Embryonic facial prominence (tissue), 1 donor: ENCODE measurements around the gene WNK1.
"Not testable (repeated sequence)": the region's sequence is repeated elsewhere in the genome, so short reads cannot be mapped to it uniquely, and the experiment has no call there.

ENCODE experiments used
- DNase-seq: peaks from one replicate; pipeline ENCODE4 v3.0.0-alpha.2; 2016; ENCODE audit errors: extremely low spot score

Gene WNK1

DNA sequence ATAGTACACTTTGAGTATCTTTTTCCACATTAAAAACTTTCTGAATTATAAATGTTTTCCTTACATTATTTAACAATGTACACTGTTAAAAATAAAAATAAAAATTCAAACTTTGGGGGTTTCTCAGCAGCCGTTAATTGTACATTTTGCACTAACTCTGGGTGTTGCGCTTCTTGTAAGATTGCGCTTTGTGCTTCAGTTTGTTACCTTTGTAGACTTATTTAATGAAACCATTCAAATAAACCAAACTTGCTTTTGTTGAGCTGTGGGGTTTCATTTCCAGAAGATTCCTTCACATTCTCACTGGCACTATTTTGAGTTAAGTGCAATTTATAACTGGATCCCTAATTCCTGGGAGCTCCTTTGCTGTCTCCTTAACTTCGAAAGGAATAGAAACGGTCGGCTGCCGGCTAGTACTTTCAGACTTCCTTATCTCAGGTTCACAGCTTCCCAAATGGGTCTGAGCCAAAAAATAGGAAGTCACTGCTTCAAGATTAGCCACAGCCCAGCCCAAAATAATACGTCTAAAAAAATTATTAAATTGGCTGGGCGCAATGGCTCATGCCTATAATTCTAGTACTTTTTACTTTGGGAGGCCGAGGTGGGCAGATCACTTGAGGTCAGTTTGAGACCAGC lies 158.9 kb downstream of the WNK1 start:
- no peak for DNase-seq

DNA sequence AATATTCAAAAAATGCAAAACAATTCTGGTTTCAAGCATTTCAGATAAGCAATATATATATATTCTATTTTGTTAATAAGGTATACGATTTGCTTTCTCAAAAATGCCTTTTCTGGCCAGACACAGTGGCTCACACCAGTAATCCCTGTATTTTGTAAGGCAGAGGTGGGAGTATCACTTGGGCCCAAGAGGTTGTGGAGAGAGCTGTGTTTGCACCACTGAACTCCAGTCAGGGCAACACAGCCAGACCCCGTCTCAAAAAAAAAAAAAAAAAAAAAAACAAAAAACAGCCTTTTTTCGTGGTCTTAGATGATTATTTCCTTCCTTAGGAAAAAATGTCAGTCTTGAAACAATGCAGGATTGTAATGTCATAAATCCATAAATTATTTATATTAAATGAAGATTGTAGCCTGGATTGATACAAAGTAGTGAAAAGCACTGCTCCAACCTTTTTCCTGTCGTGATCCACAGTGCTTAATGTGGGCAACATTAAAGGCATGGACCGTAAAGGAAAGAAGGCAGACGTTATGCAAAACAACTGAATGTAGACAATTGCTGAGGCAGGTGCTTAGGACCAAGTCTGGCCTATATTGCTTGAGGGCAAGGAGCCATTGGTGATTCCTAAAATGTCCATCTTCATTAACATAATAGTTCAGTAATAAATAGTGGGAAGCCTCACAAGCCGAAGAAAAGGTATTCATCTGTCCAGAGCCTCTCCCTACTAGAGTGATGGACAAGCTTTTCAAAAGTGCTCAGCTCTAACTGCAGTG lies 160.3 kb downstream of the WNK1 start:
- DNase-seq = no peak

DNA sequence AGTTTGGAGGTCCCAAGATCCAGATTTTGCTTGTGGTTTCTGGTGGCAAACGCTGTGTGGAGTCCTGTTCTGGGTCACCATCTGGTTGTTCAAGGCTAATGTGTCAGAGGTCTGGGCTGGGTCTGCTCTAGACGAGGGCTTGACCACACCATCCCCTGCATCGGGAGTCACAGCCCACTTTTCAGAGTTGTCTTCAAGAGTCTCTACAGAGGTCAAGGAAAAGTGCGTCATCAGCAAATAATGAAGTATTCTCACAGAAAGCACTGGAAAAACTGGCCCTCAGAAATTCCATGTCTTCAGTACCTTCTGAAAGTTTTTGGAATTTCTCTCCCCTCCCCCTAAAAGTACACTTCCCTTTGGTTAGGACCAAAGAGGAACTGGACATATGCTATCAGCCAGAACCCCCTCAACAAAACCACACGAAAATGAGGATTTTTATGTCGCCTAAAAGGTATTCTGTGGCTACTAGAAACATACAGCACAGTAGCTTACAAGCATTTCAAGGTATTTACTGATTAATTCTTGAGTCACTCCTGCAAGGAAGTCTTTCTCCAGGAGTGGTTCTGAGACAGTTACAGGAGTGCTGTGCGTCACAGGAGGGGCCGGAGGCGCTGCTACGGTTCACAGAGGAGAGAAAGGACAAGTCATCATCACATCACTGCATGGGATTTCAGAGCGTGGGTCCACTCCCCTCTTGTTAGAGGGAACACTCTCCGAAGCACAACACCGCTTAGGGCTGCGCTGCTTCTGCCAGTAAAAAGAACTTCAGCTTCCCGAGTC lies 161.7 kb downstream of the WNK1 start:
- no peak for DNase-seq

DNA sequence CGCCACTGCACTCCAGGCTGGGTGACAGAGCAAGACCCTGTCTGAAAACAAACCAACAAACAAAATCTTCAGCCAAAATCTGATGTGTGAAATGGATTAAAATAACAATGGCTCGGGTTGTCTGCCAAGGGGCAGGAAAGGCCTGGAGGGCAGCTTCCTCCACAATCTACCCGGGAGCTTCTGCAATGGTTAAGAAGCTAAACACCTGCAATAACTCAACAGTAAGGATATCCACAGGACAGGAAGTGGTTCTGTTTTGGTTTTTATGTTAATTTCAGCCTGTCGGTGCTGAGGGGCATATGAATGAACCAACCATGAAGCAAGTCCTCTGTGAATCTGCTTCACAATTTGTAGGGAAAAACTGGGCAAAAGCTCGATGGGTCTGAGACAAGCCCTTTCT lies 162.7 kb downstream of the WNK1 start:
- no peak for DNase-seq

DNA sequence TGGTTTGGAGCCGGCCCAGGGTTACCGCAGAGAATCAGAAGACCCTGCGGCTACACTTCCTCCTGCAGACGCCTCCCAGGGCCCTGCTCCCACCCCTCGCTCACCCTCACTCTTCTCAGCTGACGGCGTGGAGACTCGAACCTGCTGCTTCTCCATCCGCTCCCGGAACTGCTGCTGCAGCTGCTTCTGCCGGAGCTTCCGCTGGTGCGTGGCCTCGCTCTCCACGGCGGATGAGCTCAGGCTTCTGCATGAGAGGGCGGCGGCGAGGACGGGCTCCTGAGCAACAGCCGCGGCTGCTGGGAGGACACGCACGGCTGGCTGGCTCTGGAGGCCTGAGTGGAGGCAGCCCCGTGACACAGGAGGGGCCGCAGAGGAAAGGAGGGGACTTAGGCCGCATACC lies 163.9 kb downstream of the WNK1 start:
- DNase-seq = no peak

DNA sequence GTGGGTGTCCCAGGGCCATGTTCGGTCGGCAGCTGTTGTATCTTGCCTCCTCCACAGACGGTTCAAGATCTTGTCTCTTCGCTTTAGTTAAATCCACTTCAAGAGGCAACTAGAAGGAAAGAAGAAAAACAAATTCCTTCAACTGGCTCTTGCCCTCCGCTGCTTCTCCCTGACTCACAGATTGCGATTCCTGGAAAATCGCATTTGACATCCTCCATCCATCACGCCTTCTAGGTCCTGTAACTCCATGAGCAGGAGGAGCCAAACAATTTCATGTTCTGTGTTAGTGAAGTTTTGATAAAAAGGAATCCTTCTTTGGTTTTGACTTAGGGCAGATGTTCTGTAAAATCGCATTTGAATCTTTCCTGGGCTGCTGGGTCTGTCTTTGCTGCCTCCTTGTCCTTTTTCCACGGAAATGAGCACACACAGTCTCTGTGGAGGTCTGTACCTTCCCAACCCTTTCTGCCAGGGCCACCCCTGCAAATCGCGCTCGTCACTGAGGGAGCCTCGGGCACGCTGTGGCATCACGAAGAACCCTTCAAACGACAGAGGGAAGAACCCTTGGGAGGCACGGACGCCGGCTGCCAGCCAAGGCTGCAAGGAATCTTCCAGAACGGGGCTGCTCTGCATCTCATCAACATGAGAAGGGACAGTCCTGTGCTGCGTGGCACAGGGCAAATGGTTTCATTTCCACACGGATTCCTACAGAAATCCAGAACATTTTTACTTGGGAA lies 164.5 kb downstream of the WNK1 start:
- no peak for DNase-seq

DNA sequence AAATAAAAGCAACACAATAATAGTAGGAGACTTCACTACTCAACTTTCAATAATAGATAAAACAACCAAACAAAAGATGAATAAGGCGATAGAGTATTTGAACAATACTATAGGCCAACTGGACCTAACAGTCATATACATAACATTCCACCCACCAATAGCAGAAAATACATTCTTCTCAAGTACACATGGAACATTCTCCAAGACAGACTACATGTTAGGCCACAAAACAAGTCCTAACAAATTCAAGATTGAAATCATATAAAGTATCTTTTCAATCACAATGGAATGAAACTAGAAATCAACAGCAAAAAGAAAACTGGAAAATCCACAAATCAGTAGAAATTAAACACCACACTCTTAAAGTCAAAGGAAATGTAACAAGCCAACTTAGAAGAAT lies 168.3 kb downstream of the WNK1 start:
- no peak for DNase-seq

DNA sequence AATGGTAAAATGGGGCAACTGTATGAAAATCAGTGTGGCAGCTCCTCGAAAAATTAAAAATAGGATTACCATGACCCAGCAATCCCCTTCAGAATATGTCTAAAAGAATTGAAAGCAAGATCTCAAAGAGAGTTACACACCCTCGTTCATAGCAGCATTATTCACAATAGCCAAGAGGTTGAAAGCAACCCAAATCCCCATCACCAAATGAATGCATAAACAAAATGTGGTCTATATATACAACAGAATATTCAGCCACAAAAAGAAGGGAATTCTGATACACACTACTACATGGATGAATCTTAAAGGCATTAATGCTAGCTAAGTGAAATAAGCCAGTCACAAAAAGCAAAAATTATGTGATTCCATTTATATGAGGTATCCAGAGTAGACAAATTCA lies 169.9 kb downstream of the WNK1 start:
- no peak for DNase-seq

DNA sequence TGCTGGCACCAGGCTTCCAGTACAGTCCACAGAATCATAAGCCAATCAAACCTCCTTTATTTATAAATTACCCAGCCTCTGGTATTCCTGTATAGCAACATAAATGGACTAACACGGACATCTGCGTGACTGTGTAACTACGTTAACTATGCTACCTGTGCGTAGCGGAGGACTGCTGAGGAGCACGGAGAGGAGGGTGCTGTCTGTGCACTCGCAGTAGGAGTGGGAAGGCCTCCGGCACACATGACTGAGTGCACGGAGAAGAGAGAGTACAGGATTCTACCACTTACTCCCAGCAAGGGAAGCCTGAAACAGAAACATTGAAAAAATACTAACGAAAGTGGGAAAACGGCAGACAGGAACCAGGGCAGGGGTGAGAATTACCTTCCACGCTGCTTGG lies 174.3 kb downstream of the WNK1 start:
- DNase-seq = no peak

DNA sequence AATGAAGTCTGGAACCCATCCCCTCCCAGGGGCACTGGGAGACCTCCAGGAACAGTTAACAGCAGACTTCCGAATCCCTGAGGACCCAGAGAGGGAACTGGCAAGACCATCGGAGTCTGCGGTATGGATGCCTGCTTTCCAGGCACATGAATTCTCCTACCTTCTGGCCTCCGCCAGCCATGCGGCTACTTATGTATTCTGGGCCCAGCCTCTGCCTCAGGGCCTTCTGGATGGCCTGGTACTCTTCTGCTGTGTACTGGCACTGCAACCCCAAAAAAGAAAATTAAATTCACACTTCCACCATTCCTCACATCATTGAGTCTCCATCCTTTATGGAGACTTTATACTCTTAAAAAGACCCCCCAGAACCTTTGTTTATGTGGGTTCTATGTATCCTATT lies 178.7 kb downstream of the WNK1 start:
- DNase-seq = no peak

DNA sequence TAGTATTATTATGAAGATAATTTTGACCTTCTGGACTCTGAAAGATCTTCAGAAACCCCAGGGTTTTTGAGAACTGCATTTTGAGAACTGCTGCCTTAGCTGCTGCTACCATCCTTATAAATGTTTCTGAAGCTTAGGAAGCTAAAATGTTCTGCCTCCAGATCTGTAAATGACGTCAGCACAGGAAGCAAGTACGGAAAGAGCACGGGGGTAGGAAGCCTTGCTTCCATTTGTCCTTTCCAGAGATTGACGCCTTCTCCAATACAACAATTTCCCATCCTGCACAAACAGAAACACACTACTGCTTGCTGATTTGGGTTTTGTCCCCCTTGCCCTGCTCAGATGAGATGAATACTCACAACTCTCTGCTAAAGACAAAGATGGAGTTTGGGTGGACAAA lies 179.2 kb downstream of the WNK1 start:
- no peak for DNase-seq

DNA sequence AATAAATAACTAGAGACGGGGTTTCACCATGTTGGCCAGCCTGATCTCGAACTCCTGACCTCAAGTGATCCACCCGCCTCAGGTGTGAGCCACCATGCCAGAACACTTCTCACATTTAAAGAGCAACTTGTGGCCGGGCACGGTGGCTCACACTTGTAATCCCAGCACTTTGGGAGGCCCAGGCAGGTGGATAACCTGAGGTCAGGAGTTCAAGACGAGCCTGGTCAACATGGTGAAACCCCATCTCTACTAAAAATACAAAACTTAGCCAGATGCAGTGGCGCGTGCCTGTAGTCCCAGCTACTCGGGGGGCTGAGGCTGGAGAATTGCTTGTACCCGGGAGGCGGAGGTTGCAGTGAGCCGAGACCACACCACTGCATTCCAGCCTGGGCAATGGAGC lies 183.5 kb downstream of the WNK1 start:
- DNase-seq = not testable (repeated sequence)

DNA sequence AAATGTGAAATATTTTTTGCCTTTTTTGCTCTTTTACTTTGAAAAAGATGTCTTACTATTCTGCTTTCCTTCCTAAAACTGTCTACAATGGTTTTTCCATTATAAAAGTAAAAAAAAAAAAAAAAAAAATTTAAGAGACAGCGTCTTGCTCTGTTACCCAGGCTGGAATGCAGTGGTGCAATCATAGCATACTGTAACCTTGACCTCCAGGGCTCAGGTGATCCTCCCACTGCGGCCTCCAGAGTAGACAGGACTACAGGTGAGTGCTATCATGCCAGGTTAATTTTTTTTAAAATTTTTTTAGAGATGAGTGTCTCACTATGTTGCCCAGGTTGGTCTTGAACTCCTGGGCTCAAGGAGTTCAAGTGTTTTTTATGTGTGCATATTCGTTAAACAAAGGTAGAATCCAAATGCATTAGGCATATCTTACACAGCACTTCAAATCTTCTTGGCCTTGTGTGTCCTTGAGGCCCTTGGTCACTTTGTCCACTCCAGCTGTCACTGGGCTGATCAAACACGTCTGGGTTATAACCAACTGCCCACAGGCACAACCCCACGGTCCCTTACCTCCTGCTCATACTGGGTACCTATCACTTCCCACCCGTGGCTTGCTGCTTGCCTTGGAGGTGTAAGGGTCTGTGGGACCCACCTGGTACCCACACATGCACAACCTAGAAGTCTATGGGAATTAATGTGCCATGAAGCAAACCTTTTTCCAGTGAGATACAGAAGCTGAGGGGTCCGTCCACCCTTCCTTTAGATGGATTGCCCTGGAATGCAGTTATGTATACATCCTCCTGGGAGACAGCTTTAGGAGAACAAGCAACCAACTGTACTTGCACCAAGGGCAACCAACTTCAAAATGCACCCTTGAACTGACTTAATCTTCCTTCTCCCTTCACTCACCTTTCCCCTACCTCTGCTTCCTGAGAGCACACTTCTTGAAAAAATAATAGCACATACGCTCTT lies 184.3 kb downstream of the WNK1 start:
- DNase-seq = no peak

DNA sequence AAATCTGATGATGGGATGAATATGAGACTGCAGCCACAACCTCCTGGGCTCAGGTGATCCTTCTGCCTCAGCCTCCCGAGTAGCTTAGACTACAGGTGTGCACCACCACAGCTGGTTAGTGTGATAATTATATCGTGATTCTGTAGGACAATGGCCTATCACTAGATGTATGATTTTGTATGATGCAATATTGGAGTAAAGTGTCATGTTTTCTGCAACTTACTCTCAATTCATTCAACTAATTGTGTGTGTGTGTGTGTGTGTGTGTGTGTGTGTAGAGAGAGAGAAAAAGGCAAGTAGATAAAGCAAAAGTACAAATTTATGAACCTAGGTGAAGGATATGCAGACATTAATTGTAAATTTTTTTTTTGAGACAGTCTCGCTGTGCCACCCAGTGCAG lies 186.4 kb downstream of the WNK1 start:
- no peak for DNase-seq

DNA sequence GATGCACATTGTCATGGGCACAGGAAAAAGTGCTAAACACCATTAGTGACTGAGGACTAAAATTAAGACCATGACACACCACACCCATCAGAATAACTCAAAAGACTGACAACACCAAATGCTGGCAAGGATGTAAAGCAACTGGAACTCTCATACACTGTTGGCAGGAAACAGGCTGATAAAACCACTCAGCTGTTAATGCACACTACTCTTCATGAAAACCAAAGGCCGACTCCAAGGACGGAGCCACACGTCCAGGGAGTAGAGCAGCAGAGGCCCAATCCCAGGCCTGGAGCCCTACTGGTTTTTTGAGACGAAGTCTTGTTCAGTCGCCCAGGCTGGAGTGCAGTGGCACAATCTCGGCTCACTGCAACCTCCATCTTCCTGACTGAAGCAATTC lies 190.7 kb downstream of the WNK1 start:
- no peak for DNase-seq

DNA sequence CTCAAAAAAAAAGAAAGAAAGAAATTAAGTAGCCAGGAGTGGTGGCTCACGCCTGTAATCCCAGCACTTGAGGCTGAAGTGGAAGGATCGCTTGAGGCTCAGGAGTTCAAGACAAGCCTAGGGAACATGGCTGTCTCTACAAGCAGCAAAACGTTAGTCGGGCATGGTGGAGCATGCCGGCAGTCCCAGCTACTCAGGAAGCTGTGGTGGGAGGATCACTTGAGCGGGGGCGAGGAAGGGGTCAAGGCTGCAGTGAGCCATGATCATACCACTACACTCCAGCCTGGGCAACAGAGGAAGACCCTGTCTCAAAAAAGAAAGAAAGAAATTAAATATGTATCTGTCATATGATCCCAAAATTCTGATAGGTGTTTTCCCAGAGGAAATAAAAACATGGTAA lies 191.8 kb downstream of the WNK1 start:
- no peak for DNase-seq

DNA sequence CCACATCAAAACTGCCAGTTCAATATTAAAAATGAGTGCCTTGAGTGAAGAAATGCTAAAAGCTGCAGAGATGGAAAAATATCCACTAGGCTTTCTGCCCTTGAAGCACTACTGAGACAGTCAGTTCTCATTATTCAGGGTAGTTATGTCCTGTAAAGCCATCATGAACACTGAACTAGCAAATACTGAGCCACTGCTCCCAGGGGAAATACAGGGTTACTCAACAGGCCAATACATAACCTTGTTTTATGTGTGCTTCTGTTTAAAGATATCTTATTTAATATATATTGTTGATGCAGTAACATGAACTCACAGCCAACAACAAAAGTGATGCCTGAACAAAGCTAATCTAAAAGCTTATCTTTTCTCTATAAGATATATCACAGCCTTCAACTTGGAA lies 193.8 kb downstream of the WNK1 start:
- no peak for DNase-seq

DNA sequence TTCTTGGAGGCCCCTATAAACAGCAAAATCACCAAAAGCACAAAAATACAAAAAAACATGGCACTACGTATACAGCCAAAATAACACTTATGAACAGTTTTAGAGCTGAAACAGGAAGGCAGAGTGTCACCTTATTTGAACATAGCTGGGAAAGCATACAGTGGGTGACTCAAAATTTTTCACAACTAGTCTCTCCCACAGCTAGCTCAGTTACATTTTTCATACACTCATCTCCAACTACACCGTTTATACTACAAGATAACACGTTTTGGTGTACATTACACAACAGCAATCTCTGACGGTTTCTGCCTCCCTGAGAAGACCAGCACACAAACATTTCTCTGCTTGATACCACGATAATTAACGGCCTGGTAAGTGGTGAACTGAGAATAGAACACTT lies 194.3 kb downstream of the WNK1 start:
- DNase-seq = no peak

DNA sequence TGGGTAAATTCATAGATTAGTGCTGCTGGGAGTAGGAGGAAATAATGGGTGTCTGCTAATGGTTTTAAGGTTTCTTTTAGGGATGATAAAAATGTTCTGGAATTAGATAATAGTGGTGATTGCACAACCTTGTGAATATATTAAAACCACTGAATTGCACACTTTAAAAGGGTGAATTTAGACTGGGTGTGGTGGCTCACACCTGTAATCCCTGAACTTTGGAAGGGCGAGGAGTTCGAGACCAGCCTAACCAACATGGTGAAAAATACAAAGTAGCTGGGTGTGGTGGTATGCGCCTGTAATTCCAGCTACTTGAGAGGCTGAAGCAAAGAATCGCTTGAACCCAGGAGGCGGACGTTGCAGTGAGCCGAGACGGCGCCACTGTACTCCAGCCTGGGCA lies 195.9 kb downstream of the WNK1 start:
- DNase-seq = no peak

DNA sequence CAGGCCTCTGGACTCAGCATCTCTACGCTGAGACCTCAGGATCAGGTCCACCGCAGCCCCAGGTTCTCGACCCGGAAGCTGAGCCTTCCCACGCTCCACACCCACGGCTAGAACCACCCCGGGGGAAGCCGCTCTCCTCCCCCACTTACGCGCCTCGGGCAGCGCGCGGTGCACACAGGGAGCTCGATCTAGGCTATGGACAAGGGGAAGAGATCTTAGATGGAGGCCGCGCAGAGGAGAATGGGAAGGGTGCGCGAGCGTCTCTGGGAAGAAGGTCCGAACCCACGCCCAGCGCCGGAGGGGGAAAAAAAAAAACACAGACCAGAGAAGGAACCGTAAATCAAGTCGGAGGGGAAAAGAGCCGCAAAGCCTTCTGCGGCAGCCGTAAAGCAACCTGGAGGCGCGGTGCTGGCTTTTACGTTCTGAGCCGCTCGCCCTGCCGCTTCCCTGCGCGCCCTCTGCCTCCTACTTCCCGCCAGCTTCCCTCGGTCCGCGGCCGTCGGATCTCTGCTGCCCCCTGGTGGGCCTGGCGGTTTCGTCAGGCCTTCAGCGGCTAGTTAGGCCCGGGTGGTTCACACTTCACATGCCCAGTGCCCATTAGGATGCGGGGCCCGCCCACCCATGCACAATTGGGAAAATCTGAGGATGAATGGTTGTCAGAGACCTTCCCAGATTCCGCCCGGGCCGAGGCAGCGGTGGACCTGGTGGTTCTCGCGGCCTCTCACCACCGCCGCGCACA lies 197.2 kb downstream of the WNK1 start, which contains the start of gene RAD52:
RAD52 (minus strand) TSS at position 242 of the 739 bp plus-strand sequence. CDS start 16,636 bp downstream, outside the sequence.
- DNase-seq = peak; percentile 99
